ENCODE data around the gene SGMS1. TPM values are rescaled to one million over a fixed set of nuclear protein-coding genes. Genes with fewer than 3 reads are reported as not detected.
A peak's percentile ranks its signal among the peaks of the same experiment; 100 is the strongest.

SGMS1 gene
- total and polyA plus RNA-seq, 8 donors, result 47.0 to 58.1 (median 54.0) TPM

DNA sequence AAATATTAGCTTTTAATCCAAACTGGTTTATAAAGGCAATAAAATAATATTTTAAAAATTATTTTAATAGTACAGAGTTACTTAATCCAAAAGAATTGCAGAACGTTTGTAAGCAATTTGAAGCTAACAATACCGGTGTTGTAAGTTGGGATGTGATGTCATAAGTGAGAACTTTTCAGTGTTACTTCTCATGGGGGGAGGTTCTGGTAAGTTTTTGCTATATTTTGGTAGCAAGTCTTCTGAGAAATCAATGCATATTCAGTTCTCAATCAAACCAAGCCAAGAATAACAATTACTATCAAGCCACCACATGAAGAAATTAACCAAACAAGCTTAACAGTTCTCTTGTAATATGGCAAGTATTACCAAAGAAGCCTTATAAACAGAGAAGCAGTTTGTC is 225.4 kb downstream of the SGMS1 start:
- no peak for ATAC-seq
- Histone ChIP-seq H3K27ac (no peak overlapping the region), H3K4me1 (peaks cover 20 to 68% of the 10 kb centered on the region in 2 donors), H3K27me3 (no peaks in the 10 kb centered on the region), H3K4me3 (no peak overlapping the region), H3K9me3 (no peaks in the 10 kb centered on the region), H3K36me3 (no peaks in the 10 kb centered on the region)
- DNase-seq, result no peak
- no peak for TF ChIP-seq CTCF (IDR thresholded peaks at IDR 0.05)
- intact Hi-C loops (cut with DNase I), result no loop called here

DNA sequence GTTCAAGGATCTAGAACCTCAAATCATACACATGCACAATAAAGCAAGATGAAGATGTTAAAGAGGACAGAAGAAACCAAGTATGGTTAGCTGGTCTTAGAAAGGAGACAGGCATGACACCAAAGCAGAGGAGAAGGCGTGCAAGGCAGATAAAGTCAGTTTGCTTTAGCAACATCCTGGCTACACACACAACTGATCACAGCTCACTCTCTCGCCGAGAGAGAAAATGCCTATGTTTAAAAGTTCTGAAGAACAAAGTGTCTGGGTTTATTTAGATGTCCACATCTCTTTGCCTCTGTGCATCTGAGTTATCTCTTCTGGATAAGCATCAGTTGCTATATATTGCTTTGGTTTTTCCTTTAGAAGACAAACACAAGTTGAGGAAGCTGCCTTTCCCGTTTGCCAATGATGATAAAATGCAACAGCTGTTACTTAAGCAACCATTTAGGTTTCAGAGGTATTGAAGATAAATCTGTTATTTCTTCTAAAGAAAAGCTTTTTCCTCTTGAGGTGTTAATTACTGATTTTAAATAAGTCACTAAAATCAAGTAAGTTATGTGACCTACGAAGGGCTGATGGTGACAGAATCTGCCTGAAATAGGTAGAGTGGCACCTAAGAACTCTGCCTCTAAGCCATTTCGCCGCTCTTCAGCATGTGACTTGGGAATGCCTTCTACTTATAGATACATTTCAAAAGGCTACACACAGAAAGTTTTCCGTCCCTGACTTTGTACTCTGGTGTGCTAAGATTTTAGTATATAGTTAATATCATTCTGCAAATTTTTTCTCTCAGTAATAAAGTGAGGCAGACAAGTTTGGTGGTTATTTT is 226.2 kb downstream of the SGMS1 start:
- no peak for DNase-seq
- ATAC-seq, result no peak
- TF ChIP-seq CTCF (IDR thresholded peaks at IDR 0.05), result no peak
- intact Hi-C loops (cut with DNase I), result no loop called here
- no peaks in the 10 kb centered on the region for H3K27me3 ChIP-seq
- H3K36me3 ChIP-seq, result no peaks in the 10 kb centered on the region
- no peak overlapping the region for H3K4me3 ChIP-seq
- peaks cover 20 to 66% of the 10 kb centered on the region in 2 donors for H3K4me1 ChIP-seq
- no peaks in the 10 kb centered on the region for H3K9me3 ChIP-seq
- peak overlapping the region in 1 of 2 donors; percentile 38 for H3K27ac ChIP-seq

DNA sequence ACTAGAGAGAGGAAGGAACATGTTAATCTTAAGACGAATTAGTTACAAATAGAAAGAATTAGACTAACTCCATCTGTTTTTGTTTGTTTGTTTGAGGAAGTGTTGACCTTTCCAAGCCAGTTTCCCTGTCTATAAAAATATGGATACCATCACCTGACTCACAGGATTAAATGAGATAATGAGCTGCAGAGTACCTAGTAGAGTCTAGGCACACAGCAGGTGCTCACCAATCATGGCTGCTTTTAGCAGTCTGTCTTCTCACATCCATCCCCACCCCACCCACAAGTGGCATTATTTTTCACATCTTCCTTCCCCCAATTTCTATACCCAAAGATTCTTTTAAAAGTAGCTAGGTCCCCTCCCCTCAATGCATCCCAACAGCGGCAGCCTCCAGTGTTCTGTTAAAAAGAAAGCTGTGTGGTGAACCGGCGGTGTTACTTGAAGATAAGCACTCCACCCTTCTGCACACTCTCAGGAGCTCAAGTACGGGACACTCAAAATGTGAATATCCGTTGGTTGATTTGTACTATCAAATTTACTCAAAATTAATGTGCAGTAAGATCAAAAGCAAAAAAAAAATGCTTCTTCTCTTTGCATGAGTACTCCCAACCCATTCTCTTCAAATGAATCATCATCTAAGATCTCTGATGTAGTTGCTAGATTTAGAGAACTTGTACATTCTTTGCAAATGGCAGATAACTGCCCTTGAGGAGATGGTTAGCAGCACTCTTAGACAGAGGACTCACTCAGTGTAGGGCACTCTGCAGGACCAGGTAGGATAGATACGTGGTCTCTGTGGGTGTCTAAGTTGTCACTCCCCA is 227.1 kb downstream of the SGMS1 start:
- peak; percentile 34 for ATAC-seq
- Histone ChIP-seq H3K27ac (peak overlapping the region in 1 of 2 donors; percentile 38), H3K36me3 (no peaks in the 10 kb centered on the region), H3K4me1 (peaks cover 20 to 66% of the 10 kb centered on the region in 2 donors), H3K4me3 (no peak overlapping the region), H3K9me3 (no peaks in the 10 kb centered on the region), H3K27me3 (no peaks in the 10 kb centered on the region)
- no peak for TF ChIP-seq CTCF (IDR thresholded peaks at IDR 0.05)
- no peak for DNase-seq
- intact Hi-C loops (cut with DNase I), result no loop called here

DNA sequence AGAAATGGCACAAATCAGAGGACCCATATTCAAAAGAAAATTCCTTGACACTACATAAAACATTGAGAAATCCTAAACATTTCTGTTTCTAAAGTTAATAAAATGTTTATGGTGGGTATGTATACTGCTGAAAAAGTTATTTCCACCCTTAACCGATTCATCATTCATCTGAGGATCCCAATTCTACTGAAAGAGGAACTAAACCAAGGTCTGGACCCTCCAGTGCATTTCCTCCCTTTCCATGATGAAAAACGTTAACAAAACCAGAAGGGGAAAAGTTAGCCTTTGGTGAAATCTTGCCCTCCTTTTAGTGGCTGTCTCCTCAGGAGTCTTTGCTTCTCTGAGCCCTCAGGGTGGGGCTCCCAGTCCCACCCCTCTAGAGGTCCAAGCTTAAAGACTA is 227.9 kb downstream of the SGMS1 start:
- H3K36me3 ChIP-seq, result no peaks in the 10 kb centered on the region
- no peak for DNase-seq
- ATAC-seq, result no peak
- TF ChIP-seq CTCF (IDR thresholded peaks at IDR 0.05), result no peak
- no peak overlapping the region for H3K4me3 ChIP-seq
- intact Hi-C loops (cut with DNase I), result no loop called here
- H3K9me3 ChIP-seq, result no peaks in the 10 kb centered on the region
- peak overlapping the region in 1 of 2 donors; percentile 53 for H3K27ac ChIP-seq
- peaks cover 20 to 67% of the 10 kb centered on the region in 2 donors for H3K4me1 ChIP-seq
- H3K27me3 ChIP-seq, result no peaks in the 10 kb centered on the region

DNA sequence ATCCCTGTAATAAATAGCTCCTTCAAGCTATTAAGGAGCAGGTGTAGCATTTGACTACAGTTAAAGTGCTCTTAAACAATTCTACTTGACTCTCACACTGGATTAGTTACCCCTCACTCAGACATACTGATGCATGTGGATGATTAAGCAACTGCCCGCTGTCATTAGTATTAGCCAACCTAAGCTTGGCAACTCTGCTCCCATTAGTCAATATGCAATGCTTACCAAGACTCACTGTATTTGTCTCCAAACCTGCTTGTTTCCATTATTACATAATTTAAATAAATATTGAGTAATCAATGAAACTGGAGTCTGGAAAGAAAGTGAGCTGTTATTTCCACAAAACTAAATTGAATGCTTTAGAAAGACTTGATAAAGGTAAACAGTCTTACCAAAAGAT is 228.5 kb downstream of the SGMS1 start:
- DNase-seq (no peak), ATAC-seq (peak; percentile 74)
- no peaks in the 10 kb centered on the region for H3K9me3 ChIP-seq
- H3K27ac ChIP-seq, result peak overlapping the region in 1 of 2 donors; percentile 53
- no peaks in the 10 kb centered on the region for H3K27me3 ChIP-seq
- peaks cover 20 to 61% of the 10 kb centered on the region in 2 donors for H3K4me1 ChIP-seq
- no peak overlapping the region for H3K4me3 ChIP-seq
- no peak for TF ChIP-seq CTCF (IDR thresholded peaks at IDR 0.05)
- intact Hi-C loops (cut with DNase I), result no loop called here
- H3K36me3 ChIP-seq, result no peaks in the 10 kb centered on the region
